ENCODE measurements around the gene TOB1. TPM values are rescaled to one million over a fixed set of nuclear protein-coding genes. Genes with fewer than 3 reads are reported as not detected.

TOB1 gene
- total and polyA plus RNA-seq, 12 donors, result 15.6 to 134 (median 97.8) TPM

DNA sequence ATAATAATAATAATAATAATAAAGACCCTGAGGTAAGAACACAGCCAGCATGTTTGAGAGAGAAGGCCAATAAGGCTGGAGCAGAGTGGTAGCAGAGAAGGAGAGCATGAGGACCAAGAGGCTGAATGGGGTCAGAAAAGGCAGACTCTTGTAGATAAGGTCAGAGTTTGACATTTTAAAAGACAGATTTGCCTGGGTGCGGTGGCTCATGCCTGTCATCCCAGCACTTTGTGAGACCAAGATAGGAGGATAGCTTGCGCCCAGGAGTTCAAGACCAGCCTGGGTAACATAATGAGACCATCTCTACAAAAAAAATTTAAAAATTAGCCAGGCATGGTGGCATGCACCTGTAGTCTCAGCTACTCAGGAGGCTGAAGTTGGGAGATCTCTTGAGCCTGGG lies 41.7 kb downstream of the TOB1 start:
- DNase-seq (no peak), ATAC-seq (no peak)
- WGBS, 2 donors, result 78 to 85% methylated on average over 2 of the region's 2 CpGs
- Histone ChIP-seq H3K4me3 (no peak overlapping the region), H3K36me3 (no peaks in the 10 kb centered on the region), H3K4me1 (peaks cover 0 to 13% (median 0%) of the 10 kb centered on the region in 9 donors), H3K27me3 (no peaks in the 10 kb centered on the region), H3K27ac (no peak overlapping the region), H3K9me3 (peaks cover 0 to 8% (median 0%) of the 10 kb centered on the region in 11 donors)
- intact Hi-C loops (cut with DNase I), result no loop called here
- TF ChIP-seq, protein P1, sequence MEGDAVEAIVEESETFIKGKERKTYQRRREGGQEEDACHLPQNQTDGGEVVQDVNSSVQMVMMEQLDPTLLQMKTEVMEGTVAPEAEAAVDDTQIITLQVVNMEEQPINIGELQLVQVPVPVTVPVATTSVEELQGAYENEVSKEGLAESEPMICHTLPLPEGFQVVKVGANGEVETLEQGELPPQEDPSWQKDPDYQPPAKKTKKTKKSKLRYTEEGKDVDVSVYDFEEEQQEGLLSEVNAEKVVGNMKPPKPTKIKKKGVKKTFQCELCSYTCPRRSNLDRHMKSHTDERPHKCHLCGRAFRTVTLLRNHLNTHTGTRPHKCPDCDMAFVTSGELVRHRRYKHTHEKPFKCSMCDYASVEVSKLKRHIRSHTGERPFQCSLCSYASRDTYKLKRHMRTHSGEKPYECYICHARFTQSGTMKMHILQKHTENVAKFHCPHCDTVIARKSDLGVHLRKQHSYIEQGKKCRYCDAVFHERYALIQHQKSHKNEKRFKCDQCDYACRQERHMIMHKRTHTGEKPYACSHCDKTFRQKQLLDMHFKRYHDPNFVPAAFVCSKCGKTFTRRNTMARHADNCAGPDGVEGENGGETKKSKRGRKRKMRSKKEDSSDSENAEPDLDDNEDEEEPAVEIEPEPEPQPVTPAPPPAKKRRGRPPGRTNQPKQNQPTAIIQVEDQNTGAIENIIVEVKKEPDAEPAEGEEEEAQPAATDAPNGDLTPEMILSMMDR (IDR thresholded peaks at IDR 0.05), result no peak

DNA sequence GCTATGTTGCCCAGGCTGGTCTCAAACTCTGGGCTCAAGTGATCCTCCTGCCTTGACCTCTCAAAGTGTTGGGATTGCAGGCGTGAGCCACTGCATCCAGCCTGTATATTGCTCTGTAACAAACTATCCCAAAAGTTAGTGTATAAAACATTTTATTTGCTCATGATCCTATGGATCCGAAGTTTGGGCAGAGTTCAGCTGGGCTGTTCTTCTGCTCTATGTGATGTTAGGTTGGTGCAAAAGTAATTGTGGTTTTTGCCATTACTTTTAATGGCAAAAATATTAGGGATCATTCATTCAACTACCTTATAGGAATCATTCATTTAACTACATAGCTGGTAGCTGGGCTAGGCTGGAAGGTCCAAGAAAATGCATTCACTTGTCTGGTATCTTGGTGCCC lies 43.6 kb downstream of the TOB1 start:
- WGBS, 2 donors, result 93 to 96% methylated on average over 2 of the region's 2 CpGs
- Histone ChIP-seq H3K27ac (no peak overlapping the region), H3K27me3 (peaks cover 0 to 2% (median 0%) of the 10 kb centered on the region in 7 donors), H3K9me3 (peaks cover 0 to 8% (median 0%) of the 10 kb centered on the region in 11 donors), H3K36me3 (no peaks in the 10 kb centered on the region), H3K4me1 (peaks cover 0 to under 1% (median 0%) of the 10 kb centered on the region in 9 donors), H3K4me3 (no peak overlapping the region)
- TF ChIP-seq, protein P1 (IDR thresholded peaks at IDR 0.05), result no peak
- no peak for ATAC-seq
- no peak for DNase-seq
- intact Hi-C loops (cut with DNase I), result no loop called here

DNA sequence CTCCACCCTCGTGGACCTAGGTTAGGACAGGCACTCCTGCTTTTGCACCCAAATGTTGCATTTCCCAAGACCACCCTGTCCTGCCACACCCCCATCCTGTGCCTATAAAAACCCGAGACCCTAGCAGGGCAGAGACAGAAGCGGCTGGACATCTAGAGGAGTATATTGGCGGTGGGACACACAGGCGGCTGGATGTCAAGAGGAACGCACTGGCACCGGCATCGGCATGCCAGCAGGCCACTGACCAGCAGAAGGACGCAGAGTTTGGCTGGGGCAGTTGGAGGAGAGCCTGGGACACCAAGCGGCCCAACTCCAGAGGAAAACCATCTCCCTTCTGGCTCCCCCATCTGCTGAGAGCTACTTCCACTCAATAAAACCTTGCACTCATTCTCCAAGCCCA lies 45.5 kb downstream of the TOB1 start:
- Histone ChIP-seq H3K4me3 (no peak overlapping the region), H3K4me1 (peaks cover 0 to 7% (median 0%) of the 10 kb centered on the region in 9 donors), H3K27ac (no peak overlapping the region), H3K9me3 (peaks cover 0 to 8% (median 0%) of the 10 kb centered on the region in 11 donors), H3K27me3 (peaks cover 0 to 7% (median 0%) of the 10 kb centered on the region in 7 donors), H3K36me3 (no peaks in the 10 kb centered on the region)
- ATAC-seq, result no peak
- intact Hi-C loops (cut with DNase I), result no loop called here
- no peak for DNase-seq
- WGBS, 2 donors, result 80 to 84% methylated on average over 10 of the region's 10 CpGs
- TF ChIP-seq, protein P1 (IDR thresholded peaks at IDR 0.05), result no peak

DNA sequence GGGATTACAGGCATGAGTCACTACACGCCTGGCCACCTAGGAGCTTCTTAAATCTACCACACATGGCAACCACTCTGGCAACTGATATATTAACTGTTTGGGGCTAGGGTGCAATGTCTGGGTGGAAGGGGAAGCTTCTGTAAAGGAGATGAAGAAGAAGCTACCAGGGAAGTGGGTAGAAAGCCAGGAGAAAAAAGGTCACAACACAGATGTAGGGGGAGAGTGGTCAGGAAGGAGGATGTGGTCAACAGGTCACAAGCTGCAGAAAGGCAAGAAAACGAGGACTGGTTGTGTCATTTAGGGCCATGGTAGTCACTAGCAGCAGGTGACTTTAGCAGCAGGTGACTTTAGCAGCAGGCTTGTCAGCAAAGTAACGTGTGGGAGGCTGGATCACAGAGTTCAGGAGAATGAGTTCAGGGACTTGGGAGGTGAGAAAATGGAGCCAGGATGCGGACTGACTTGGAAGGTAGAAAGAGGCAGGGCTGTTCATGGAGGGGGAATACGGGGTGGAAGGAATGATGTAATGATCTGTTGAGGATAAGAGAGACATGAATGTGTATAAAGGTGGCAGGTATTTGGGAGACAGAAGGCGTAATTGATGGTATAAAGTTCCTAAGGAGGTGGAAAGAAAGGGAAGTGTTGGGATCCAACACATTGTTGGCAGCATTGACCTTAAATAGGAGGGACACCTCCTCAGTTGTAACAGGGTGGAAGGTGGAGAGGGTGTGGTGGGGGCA lies 47.1 kb downstream of the TOB1 start:
- ATAC-seq (no peak), DNase-seq (no peak)
- intact Hi-C loops (cut with DNase I), result no loop called here
- H3K27ac ChIP-seq, result no peak overlapping the region
- TF ChIP-seq, protein P1 (IDR thresholded peaks at IDR 0.05), result no peak
- H3K36me3 ChIP-seq, result no peaks in the 10 kb centered on the region
- H3K27me3 ChIP-seq, result peaks cover 0 to 7% (median 0%) of the 10 kb centered on the region in 7 donors
- H3K9me3 ChIP-seq, result peaks cover 0 to 8% (median 0%) of the 10 kb centered on the region in 11 donors
- H3K4me1 ChIP-seq, result peaks cover 0 to 7% (median 0%) of the 10 kb centered on the region in 9 donors
- no peak overlapping the region for H3K4me3 ChIP-seq
- 73 to 74% methylated on average over 6 of the region's 6 CpGs for WGBS, 2 donors

All from heart right ventricle (tissue), 16 donors.